Measurements from ENCODE around the gene STK32B.
"Not testable (repeated sequence)": the region's sequence is repeated elsewhere in the genome, so short reads cannot be mapped to it uniquely, and the experiment has no call there.

STK32B gene

GRCh38 chr4:5249727-5250126 lies 198.4 kb downstream of the STK32B start:
- in situ Hi-C loops (cut with MboI; ENCODE audit: low sequenced_read_pairs): no loop called here

DNA sequence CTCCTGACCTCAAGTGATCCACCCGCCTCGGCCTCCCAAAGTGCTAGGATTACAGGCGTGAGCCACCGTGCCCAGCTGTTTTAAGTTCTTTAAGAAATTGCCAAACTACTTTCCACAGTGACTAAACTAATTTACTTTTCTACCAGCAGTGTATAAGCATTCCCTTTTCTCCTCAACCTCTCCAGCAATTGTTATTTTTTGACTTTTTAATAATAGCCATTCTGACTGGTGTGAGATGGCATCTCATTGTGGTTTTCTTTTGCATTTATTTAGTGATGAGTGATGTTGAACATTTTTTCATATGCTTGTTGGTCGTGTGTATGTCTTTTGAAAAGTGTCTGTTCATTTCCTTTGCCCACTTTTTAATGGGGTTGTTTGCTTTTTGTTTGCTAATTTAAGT lies 199.3 kb downstream of the STK32B start:
- in situ Hi-C loops (cut with MboI; ENCODE audit: low sequenced_read_pairs): not testable (repeated sequence)

DNA sequence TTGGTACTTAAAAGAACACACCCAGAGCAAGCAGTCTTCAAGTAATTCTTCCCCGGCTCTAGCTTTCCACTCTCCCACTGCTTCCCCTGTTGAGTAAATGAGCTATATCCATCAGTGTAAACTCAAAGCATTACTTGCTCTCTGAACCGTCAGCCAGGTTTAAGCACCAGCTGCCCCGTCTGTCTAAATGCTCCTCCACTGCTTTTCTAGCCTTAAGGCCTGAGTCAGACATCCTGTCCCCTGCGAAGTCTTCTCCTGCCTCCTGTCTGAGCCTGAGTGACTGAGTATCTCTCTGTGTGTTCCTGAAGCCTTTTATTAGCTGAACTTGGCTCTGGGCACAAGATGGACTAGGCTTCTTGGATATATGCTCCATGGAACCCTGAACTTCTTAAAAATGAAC lies 205.1 kb downstream of the STK32B start:
- in situ Hi-C loops (cut with MboI; ENCODE audit: low sequenced_read_pairs): no loop called here

GRCh38 chr4:5257086-5257485 lies 205.8 kb downstream of the STK32B start:
- in situ Hi-C loops (cut with MboI; ENCODE audit: low sequenced_read_pairs): no loop called here

GRCh38 chr4:5259471-5259870 lies 208.2 kb downstream of the STK32B start:
- in situ Hi-C loops (cut with MboI; ENCODE audit: low sequenced_read_pairs): no loop called here

DNA sequence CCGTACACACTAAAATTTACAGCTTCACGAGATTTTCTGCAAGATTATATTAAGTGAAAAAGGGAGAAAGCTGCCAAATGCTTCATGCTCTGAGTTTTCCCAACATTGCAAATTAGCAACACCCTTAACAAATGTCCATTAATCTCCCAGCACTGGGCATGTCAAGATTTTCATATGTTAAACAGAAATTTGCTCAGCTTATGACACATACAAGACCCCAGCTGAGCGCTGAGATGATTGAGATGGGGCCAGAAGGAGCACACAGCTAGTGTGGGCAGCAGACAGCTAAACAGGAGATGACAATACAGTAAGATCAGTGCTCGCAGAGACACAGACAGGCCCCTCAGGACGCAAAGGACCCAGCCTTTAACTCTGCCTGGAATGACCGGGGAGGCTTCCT lies 208.8 kb downstream of the STK32B start:
- in situ Hi-C loops (cut with MboI; ENCODE audit: low sequenced_read_pairs): no loop called here

GRCh38 chr4:5261866-5262265 lies 210.6 kb downstream of the STK32B start:
- in situ Hi-C loops (cut with MboI; ENCODE audit: low sequenced_read_pairs): no loop called here

- in situ Hi-C loops (cut with MboI; ENCODE audit: low sequenced_read_pairs): no loop called here
Measured at GRCh38 chr4:5266991-5267390, 215.7 kb downstream of the STK32B start.

DNA sequence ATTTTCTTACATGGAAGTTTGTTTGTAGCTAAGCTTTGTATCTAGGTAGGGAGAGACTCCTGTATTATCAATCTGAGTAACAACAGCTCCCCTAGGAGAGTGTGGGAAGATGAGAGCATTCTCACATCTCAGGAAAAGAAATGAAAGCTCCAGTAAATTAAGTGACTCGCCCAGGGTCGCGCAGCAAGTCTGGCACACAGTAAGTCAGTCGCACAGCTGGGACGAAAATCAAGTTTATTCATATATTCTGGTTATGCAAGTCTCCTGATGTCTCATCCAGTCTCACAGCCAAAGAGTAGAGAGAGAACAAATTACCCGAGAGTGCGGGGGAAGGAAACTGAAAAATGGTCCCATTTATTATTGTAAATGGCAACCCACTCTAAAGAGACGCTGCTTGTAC lies 216.1 kb downstream of the STK32B start:
- in situ Hi-C loops (cut with MboI; ENCODE audit: low sequenced_read_pairs): no loop called here

GRCh38 chr4:5276475-5277075 lies 225.3 kb downstream of the STK32B start:
- in situ Hi-C loops (cut with MboI; ENCODE audit: low sequenced_read_pairs): no loop called here

- in situ Hi-C loops (cut with MboI; ENCODE audit: low sequenced_read_pairs): no loop called here
Measured at GRCh38 chr4:5277079-5277478, 225.8 kb downstream of the STK32B start.

GRCh38 chr4:5278213-5278612 lies 226.9 kb downstream of the STK32B start:
- in situ Hi-C loops (cut with MboI; ENCODE audit: low sequenced_read_pairs): no loop called here

DNA sequence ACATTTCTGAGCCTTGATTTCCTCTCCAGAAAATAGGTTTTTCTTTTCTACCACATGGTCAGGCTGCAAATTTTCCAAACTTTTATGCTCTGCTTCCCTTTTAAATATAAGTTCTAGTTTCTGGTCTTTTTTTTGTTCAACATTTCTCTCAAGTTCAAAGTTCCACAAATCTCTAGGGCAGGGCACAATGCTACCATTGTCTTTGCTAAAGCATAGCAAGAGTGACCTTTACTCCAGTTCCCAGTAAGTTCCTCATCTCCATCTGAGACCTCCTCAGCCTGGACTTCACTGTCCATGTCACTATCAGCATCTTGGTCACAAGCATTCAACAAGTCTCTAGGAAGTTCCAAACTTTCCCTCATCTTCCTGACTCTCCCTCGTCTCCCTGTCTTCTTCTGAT lies 228.8 kb downstream of the STK32B start:
- in situ Hi-C loops (cut with MboI; ENCODE audit: low sequenced_read_pairs): not testable (repeated sequence)

DNA sequence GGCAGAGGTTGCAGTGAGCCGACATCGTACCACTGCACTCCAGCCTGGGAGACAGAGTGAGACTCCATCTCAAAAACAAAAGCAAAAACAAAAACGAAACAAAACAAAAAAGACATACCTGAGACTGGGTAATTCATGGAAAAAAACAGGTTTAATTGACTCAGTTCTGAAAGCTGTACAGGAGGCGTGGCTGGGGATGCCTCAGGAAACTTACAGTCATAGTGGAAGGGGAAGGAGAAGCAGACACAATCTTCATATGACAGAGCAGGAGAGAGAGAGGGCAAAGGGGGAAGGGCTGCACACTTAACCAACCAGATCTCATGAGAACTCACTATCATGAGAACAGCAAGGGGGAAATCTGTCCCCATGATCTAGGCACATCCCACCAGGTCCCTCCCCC lies 229.5 kb downstream of the STK32B start:
- in situ Hi-C loops (cut with MboI; ENCODE audit: low sequenced_read_pairs): no loop called here

GRCh38 chr4:5283837-5284236 lies 232.6 kb downstream of the STK32B start:
- in situ Hi-C loops (cut with MboI; ENCODE audit: low sequenced_read_pairs): no loop called here

GRCh38 chr4:5284517-5284916 lies 233.2 kb downstream of the STK32B start:
- in situ Hi-C loops (cut with MboI; ENCODE audit: low sequenced_read_pairs): no loop called here

GRCh38 chr4:5292101-5292500 lies 240.8 kb downstream of the STK32B start:
- in situ Hi-C loops (cut with MboI; ENCODE audit: low sequenced_read_pairs): no loop called here

DNA sequence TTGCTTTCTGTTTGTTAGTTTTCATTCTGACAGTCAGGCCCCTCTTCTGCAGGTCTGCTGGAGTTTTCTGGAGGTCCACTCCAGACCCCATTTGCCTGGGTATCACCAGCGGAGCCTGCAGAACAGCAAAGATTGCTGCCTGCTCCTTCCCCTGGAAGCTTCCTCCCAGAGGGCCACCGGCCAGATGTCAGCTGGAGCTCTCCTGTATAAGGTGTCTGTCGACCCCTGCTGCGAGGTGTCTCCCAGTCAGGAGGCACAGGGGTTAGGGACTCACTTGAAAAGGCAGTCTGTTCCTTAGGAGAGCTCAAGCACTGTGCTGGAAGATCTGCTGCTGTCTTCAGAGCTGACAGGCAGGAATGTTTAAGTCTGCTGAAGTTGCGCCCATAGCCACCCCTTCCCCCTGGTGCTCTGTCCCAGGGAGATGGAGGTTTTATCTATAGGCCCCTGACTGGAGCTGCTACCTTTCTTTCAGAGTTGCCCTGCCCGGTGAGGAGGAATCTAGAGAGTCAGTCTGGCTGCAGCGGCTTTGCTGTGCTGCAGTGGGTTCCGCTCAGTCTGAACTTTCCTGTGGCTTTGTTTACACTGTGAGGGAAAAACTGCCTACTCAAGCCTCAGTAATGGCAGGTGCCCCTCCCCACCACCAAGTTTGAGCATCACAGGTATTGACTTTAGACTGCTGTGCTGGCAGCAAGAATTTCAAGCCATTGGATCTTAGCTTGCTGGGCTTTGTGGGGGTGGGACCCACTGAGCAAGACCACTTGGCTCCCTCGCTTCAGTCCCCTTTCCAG lies 246.9 kb downstream of the STK32B start:
- in situ Hi-C loops (cut with MboI; ENCODE audit: low sequenced_read_pairs): not testable (repeated sequence)

DNA sequence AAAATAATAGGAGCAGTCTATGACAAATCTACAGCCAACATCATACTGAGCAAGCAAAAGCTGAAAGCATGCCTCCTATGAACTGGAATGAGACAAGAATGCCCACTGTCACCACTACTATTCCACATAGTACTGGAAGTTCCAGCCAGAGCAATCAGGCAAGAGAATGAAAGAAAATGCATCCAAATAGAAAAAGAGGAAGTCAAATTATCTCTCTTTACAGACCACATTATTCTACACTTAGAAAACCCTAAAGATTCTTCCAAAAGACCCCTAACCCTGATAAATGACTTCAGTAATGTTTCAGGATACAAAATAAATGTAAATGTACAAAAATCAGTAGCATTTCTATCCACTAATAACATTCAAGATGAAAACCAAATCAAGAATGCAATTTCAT lies 249.0 kb downstream of the STK32B start:
- in situ Hi-C loops (cut with MboI; ENCODE audit: low sequenced_read_pairs): no loop called here

GRCh38 chr4:5307928-5308327 lies 256.6 kb downstream of the STK32B start:
- in situ Hi-C loops (cut with MboI; ENCODE audit: low sequenced_read_pairs): no loop called here

DNA sequence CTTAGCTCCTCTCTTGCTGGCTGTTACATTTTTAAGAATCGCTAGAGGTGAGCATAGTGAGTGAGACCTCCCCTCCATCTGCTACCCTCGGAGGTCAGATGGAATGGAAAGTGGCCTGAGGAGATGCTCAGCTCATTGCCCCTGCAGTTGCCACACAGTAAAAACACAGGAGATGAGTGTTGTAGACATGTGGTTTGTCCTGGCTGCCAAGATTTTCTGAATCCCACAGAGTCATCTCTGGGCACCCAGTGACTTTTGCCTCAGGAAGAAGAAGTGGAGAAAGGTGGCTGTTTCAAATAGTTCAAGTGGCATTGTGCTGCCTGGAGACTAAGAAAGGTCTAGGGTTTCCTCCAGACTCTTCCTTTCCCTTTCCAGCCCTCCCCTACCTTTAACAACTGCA lies 271.0 kb downstream of the STK32B start:
- in situ Hi-C loops (cut with MboI; ENCODE audit: low sequenced_read_pairs): no loop called here

DNA sequence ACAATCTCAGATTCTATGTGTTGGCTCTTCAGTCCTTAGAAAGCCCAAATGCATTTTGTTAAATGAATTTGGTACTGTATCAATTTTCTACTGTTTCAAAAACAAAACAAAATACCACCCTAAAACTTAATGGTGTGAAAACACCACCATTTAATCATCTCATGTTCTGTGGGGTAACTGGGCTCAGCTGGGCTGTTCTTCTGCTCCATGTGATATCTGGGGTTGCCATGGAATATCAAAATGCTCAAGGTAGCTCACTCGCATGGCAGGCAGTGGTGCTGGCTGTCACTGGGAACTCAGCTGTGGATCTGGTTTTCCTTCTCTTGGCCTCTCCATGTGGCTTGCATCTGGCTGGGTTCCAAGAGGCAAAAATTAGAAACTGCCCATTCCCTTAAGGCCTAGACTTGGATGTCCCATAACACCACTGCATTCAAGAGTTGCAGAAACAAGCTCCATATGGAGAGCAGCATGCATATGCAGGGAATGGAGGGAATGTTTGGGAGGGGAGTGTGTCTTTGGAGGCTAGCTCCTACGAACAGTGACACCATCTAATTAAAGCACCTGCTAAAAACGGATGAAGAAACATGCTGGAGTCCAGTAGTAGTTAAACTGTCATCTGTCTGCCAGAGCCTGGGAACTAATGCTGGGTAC lies 279.2 kb downstream of the STK32B start:
- in situ Hi-C loops (cut with MboI; ENCODE audit: low sequenced_read_pairs): no loop called here
